Neuronal stem cell (in vitro differentiated cells): Measurements from ENCODE around the gene NEMF.
A peak's percentile ranks its signal among the peaks of the same experiment; 100 is the strongest.

Experiments used
- DNase-seq: peaks from one replicate; pipeline ENCODE4 v3.0.0-alpha.2; 2013; ENCODE audit warnings: low spot score
- H2AFZ ChIP-seq: one replicate; pipeline ENCODE4 v1.6.1; 2013; ENCODE audit warnings: mild to moderate bottlenecking, low read length, inconsistent platforms
- H2AK5ac ChIP-seq: 2 replicates; pipeline ENCODE4 v1.6.1; 2013; ENCODE audit warnings: low read depth, mild to moderate bottlenecking, inconsistent platforms, low read length, moderate library complexity, mixed read lengths
- H2BK120ac ChIP-seq: 2 replicates; pipeline ENCODE4 v1.6.1; 2013; ENCODE audit warnings: low read depth, mild to moderate bottlenecking, inconsistent platforms, low read length, moderate library complexity, mixed read lengths
- H2BK12ac ChIP-seq: one replicate; pipeline ENCODE4 v1.6.1; 2013; ENCODE audit warnings: low read length, inconsistent platforms
- H2BK15ac ChIP-seq: 2 replicates; pipeline ENCODE4 v1.6.1; 2013; ENCODE audit warnings: mild to moderate bottlenecking, low read length, inconsistent platforms, mixed read lengths
- H2BK5ac ChIP-seq: one replicate; pipeline ENCODE4 v1.6.1; 2013; ENCODE audit warnings: inconsistent platforms, mild to moderate bottlenecking, low read length, moderate library complexity
- H3K14ac ChIP-seq: one replicate; pipeline ENCODE4 v1.6.1; 2013; ENCODE audit warnings: low read length, inconsistent platforms
- H3K18ac ChIP-seq: 2 replicates; pipeline ENCODE4 v1.6.1; 2013; ENCODE audit warnings: low read length, inconsistent platforms
- H3K23ac ChIP-seq: 2 replicates; pipeline ENCODE4 v1.6.1; 2013; ENCODE audit warnings: low read depth, mild to moderate bottlenecking, mixed read lengths, low read length, inconsistent platforms; ENCODE audit not compliant: poor library complexity
- H3K27ac ChIP-seq: replicated peaks from 3 replicates; pipeline ENCODE4 v1.5.1; 2013; ENCODE audit warnings: low read length, inconsistent platforms
- H3K27me3 ChIP-seq, 3 experiments: 2 replicates each; pipeline ENCODE4 v1.6.1; 2013; ENCODE audit warnings: low read length in 3 of 3, mild to moderate bottlenecking in 2 of 3, inconsistent platforms in 1 of 3, low read depth in 1 of 3, mixed read lengths in 1 of 3, moderate library complexity in 1 of 3; ENCODE audit not compliant: control insufficient read depth in 3 of 3, insufficient read depth in 3 of 3
- H3K36me3 ChIP-seq, 2 donors: replicated peaks in 1 of 2; 2 replicates each; pipeline ENCODE4 v1.6.1; 2013; ENCODE audit warnings: low read length in 2 of 2; ENCODE audit not compliant: control insufficient read depth in 2 of 2, insufficient read depth in 2 of 2
- H3K4ac ChIP-seq: 2 replicates; pipeline ENCODE4 v1.6.1; 2013; ENCODE audit warnings: inconsistent platforms, mild to moderate bottlenecking, low read length, moderate library complexity
- H3K4me1 ChIP-seq, 2 donors: 1 replicate in 1 of 2; 2 replicates in 1 of 2; pipeline ENCODE4 v1.6.1; 2013; ENCODE audit warnings: low read length in 2 of 2, low read depth in 1 of 2; ENCODE audit not compliant: control insufficient read depth in 2 of 2, insufficient read depth in 1 of 2
- H3K4me2 ChIP-seq: one replicate; pipeline ENCODE4 v1.6.1; 2013; ENCODE audit warnings: mild to moderate bottlenecking, low read length, inconsistent platforms; ENCODE audit not compliant: insufficient read depth, poor library complexity, severe bottlenecking
- H3K4me3 ChIP-seq, 2 donors: 2 replicates each; pipeline ENCODE4 v1.5.1; 2013; ENCODE audit warnings: low read length in 2 of 2, mild to moderate bottlenecking in 2 of 2, inconsistent platforms in 1 of 2, moderate library complexity in 1 of 2
- H3K79me1 ChIP-seq: one replicate; pipeline ENCODE4 v1.6.1; 2013; ENCODE audit warnings: low read depth, mild to moderate bottlenecking, inconsistent platforms, low read length, moderate library complexity
- H3K9ac ChIP-seq: one replicate; pipeline ENCODE4 v1.6.1; 2013; ENCODE audit warnings: mild to moderate bottlenecking, low read depth, low read length, inconsistent platforms; ENCODE audit not compliant: poor library complexity
- H3K9me3 ChIP-seq, 2 donors: replicated peaks in 1 of 2; 2 replicates each; pipeline versions ENCODE3 to v1.6.1; 2013; ENCODE audit warnings: low read length in 2 of 2, mild to moderate bottlenecking in 2 of 2, inconsistent platforms in 1 of 2, low read depth in 1 of 2, mixed read lengths in 1 of 2, moderate library complexity in 1 of 2; ENCODE audit not compliant: control insufficient read depth in 2 of 2, insufficient read depth in 1 of 2
- H4K8ac ChIP-seq: one replicate; pipeline ENCODE4 v1.6.1; 2013; ENCODE audit warnings: low read depth, mild to moderate bottlenecking, inconsistent platforms, low read length, moderate library complexity
- H4K91ac ChIP-seq: one replicate; pipeline ENCODE4 v1.6.1; 2013; ENCODE audit warnings: low read length, low read depth, mild to moderate bottlenecking, inconsistent platforms; ENCODE audit not compliant: poor library complexity
- WGBS, 2 donors: extraction: QIAGEN DNeasy Blood & Tissue Kit; methylation state at CpG; one replicate each; pipeline ENCODE4 v1.1.7; 2013; ENCODE audit warnings: missing lambda C conversion rate in 2 of 2, mixed read lengths in 1 of 2; ENCODE audit not compliant: insufficient read length in 2 of 2, insufficient replicate concordance in 1 of 2; ENCODE audit errors: extremely low coverage in 2 of 2; 5-methylcytosine and 5-hydroxymethylcytosine counted together

Gene NEMF

DNA sequence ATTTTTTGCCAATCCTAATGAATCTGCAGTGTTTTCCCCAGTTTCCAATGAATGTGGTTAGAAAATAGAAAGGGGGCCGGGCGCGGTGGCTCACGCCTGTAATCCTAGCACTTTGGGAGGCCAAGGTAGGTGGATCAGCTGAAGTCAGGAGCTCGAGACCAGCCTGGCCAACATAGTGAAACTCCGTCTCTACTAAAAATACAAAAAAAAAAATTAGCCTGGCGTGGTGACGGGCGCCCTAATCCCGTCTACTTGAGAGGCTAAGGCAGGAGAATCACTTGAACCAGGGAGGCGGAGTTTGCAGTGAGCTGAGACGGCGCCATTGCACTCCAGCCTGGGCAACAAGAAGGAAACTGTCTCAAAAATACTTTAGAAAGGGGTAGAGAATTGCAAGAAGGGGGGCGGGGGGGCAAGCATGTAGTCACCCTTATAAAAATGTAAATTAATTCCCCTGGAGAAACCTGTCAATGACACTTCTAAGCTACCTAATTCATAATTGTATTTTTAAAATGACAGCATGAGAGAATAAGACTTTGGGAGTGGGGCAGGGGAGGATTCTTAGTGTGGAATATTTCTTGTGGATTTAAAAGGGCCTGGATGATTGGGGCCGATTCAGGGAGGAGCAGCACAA, 82.9 kb downstream of the NEMF start:
- no peaks in the 10 kb centered on the region for H3K27me3 ChIP-seq
- H3K23ac ChIP-seq, result no peak overlapping the region
- no peak overlapping the region for H3K27ac ChIP-seq
- no CpG with 5 or more reads among the region's 15 CpGs for WGBS, 2 donors
- no peak overlapping the region for H2BK12ac ChIP-seq
- H3K9me3 ChIP-seq, result no peaks in the 10 kb centered on the region
- H2AK5ac ChIP-seq, result no peak overlapping the region
- peak overlapping the region in 1 of 2 donors; percentile 99 for H3K4me3 ChIP-seq
- H3K36me3 ChIP-seq, result peaks cover 0 to 32% of the 10 kb centered on the region in 2 donors
- no peak overlapping the region for H2BK15ac ChIP-seq
- no peak overlapping the region for H2AFZ ChIP-seq
- no peak overlapping the region for H4K8ac ChIP-seq
- no peak overlapping the region for H2BK5ac ChIP-seq
- no peak overlapping the region for H3K14ac ChIP-seq
- peaks cover 11% of the 10 kb centered on the region for H3K79me1 ChIP-seq
- H4K91ac ChIP-seq, result no peak overlapping the region
- peaks cover 7 to 8% of the 10 kb centered on the region in 2 donors for H3K4me1 ChIP-seq
- no peak for DNase-seq
- H3K4me2 ChIP-seq, result peak overlapping the region; percentile 77
- no peak overlapping the region for H3K18ac ChIP-seq
- no peak overlapping the region for H2BK120ac ChIP-seq
- no peak overlapping the region for H3K9ac ChIP-seq
- H3K4ac ChIP-seq, result no peak overlapping the region

DNA sequence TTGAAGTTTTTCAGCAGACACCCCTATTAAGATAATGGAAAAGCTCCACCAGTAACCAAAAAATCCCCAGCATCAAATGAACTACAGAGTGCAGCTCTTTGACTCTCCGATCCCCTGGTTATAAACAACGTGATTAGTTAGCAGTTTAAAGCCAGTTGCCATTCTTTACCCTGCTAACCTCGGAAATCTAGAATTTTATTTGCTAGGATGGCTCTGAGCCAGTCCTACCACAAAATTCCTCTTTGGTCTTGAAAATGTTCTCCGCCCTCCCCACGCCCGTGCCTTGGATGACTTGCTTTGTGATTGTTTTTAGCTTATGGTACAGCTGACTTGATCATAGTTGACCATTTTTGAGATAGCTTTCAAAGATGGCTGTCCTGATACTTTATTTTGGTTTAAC, 83.4 kb downstream of the NEMF start:
- Histone ChIP-seq H3K4me1 (peaks cover 7 to 8% of the 10 kb centered on the region in 2 donors), H4K91ac (no peak overlapping the region), H3K36me3 (peaks cover 0 to 27% of the 10 kb centered on the region in 2 donors), H3K27ac (no peak overlapping the region), H3K4me3 (peak overlapping the region; percentile 93 to 99), H3K79me1 (peaks cover 11% of the 10 kb centered on the region), H2BK5ac (no peak overlapping the region), H2AK5ac (no peak overlapping the region), H3K27me3 (no peaks in the 10 kb centered on the region), H3K18ac (no peak overlapping the region), H2BK120ac (no peak overlapping the region), H4K8ac (no peak overlapping the region), H3K23ac (no peak overlapping the region), H2BK15ac (no peak overlapping the region), H3K14ac (no peak overlapping the region), H3K4me2 (peak overlapping the region; percentile 77), H3K9ac (peak overlapping the region; percentile 99), H3K9me3 (no peaks in the 10 kb centered on the region), H2BK12ac (no peak overlapping the region), H2AFZ (no peak overlapping the region), H3K4ac (no peak overlapping the region)
- DNase-seq, result no peak
- no CpG with 5 or more reads among the region's 6 CpGs for WGBS, 2 donors

DNA sequence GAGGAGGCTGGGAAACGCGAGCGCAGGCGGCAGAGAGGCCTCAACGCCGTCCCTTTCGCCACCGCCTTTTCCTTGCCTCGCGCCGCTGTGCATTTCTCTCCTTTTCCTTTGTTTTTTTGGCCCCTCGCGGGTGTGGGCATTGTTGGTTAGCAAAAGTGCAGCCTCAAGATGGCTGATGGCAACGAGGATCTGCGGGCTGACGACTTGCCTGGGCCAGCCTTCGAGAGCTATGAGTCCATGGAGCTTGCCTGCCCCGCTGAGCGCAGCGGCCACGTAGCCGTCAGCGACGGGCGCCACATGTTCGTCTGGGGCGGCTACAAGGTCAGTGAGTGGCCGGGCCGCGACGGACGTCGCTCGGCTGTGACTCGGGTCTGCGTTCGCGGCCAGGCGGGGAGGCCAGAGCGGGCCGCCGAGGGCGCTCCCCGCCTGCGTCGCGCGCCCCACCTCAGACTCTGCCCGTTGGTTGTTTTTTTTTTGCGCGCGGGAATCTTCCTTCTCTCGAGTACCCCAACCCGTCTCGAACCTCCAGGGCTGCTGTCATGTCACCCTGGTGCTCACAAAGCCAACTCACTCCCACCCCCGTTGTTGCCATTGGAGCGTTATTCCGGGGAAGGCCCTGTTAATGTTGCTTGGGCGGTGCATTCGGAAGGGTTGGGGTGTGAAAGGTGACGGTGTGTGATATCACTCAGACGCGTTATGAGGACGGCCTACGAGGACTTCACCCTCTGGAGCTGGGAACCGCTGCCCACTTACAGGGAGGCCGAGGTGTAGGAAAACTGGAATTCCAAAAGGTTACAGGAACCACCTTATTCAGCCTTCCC, 84.1 kb downstream of the NEMF start:
- no peak overlapping the region for H4K91ac ChIP-seq
- H3K4me3 ChIP-seq, result peak overlapping the region; percentile 93 to 99
- H3K79me1 ChIP-seq, result peaks cover 11% of the 10 kb centered on the region
- H3K9ac ChIP-seq, result peak overlapping the region; percentile 99
- peak overlapping the region; percentile 28 for H2BK120ac ChIP-seq
- H2BK5ac ChIP-seq, result peak overlapping the region; percentile 87
- peak overlapping the region; percentile 86 for H4K8ac ChIP-seq
- H3K4me1 ChIP-seq, result peaks cover 7 to 8% of the 10 kb centered on the region in 2 donors
- H3K9me3 ChIP-seq, result no peaks in the 10 kb centered on the region
- H3K18ac ChIP-seq, result peak overlapping the region; percentile 99
- no CpG with 5 or more reads among the region's 67 CpGs for WGBS, 2 donors
- peak overlapping the region; percentile 82 for H3K14ac ChIP-seq
- peak overlapping the region; percentile 77 for H3K4me2 ChIP-seq
- H3K36me3 ChIP-seq, result peaks cover 0 to 22% of the 10 kb centered on the region in 2 donors
- peak overlapping the region; percentile 41 for H2BK12ac ChIP-seq
- H3K27ac ChIP-seq, result peak overlapping the region; percentile 84
- peak overlapping the region; percentile 100 for H2AFZ ChIP-seq
- peak; percentile 41 for DNase-seq
- H3K27me3 ChIP-seq, result no peaks in the 10 kb centered on the region
- peak overlapping the region; percentile 98 for H2AK5ac ChIP-seq
- peak overlapping the region; percentile 81 for H2BK15ac ChIP-seq
- H3K23ac ChIP-seq, result peak overlapping the region; percentile 97
- peak overlapping the region; percentile 95 for H3K4ac ChIP-seq
